Measurements from ENCODE around the gene TOPBP1. TPM values are rescaled to one million over a fixed set of nuclear protein-coding genes. Genes with fewer than 3 reads are reported as not detected.

The TOPBP1 gene
- total and polyA plus RNA-seq, 2 donors (not counting 3 experiments of a cell fraction or from before 2014, with no cell fraction given) = 23.3 to 42.2 TPM

DNA sequence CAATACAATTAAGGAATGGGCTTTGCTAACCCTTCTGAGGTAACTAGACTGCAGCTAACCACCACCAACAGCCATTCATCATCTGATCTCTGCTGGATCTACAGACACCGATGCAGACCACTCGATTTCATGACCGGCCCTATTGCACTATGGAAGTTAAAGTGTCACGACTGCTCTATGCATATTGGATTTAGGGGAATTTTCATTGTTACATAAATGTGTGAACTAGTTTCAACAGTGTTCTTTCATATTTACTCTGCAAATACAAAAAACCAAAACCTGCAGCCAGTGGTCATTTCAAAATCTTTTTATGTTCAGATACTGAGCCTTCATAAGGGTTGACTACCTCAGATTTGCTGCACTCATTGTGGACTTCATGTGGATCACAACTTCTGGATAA lies 73.7 kb downstream of the TOPBP1 start:
- no peak overlapping the region for H3K9ac ChIP-seq (replicated peaks; ENCODE audit: extremely low read depth, insufficient read depth, low read length)
- CTCF ChIA-PET = interaction anchor here (1.0 to 1.2 kb wide), 3 partner anchors 15 to 123 kb away, joined by 3 read pairs; no protein-coding TSS in a partner anchor
- H3K36me3 ChIP-seq (ENCODE audit: control insufficient read depth in 2 of 2, extremely low read depth in 1 of 2, insufficient read depth in 2 of 2, low read length in 2 of 2) = peaks cover 25 to 45% of the 10 kb centered on the region in 2 experiments
- no peak for FAIRE-seq
- no peak overlapping the region for H3K27ac ChIP-seq (ENCODE audit: insufficient read depth, low read depth, low read length)
- H3K4me3 ChIP-seq (replicated peaks in 1 of 3; ENCODE audit: insufficient read depth in 1 of 3, low read depth in 1 of 3, low read length in 3 of 3) = no peak overlapping the region
- no peaks in the 10 kb centered on the region for H3K9me1 ChIP-seq (replicated peaks; ENCODE audit: control insufficient read depth, extremely low read depth, insufficient read depth, low read length)
- H3K79me2 ChIP-seq (ENCODE audit: control insufficient read depth, insufficient read depth, low read length) = peaks cover 27% of the 10 kb centered on the region
- BruUV-seq (replicated peaks) = no TSS peak
- H3K4me2 ChIP-seq (ENCODE audit: insufficient read depth, low read length) = no peak overlapping the region
- no peak overlapping the region for H2AFZ ChIP-seq (ENCODE audit: low read depth, low read length)
- intact Hi-C loops (cut with micrococcal nuclease) = no loop called here
- H3K4me1 ChIP-seq (ENCODE audit: control insufficient read depth, extremely low read depth, insufficient read depth, low read length) = peaks cover 18% of the 10 kb centered on the region
- dilution Hi-C loops (cut with MboI; ENCODE audit: extremely low pct_ligation_motif_present, low sequenced_read_pairs) = no loop called here
- TF ChIP-seq MYC (IDR thresholded peaks at IDR 0.05; ENCODE audit: low read depth, low read length) (no peak), FOS (IDR thresholded peaks at IDR 0.05; ENCODE audit: borderline replicate concordance, insufficient read depth, low read length) (no peak), POLR2A (IDR thresholded peaks at IDR 0.05; ENCODE audit: low read depth, low read length) (no peak), POLR2AphosphoS5 (IDR thresholded peaks at IDR 0.05; ENCODE audit: insufficient read depth, low read depth, low read length) (no peak), GATA2 (IDR thresholded peaks at IDR 0.05; ENCODE audit: insufficient read depth, insufficient read length, low read depth, low read length) (no peak), EZH2 (IDR thresholded peaks at IDR 0.05; ENCODE audit: borderline replicate concordance, low read depth, low read length, severe bottlenecking) (no peak), JUN (IDR thresholded peaks at IDR 0.05; ENCODE audit: borderline replicate concordance, insufficient read depth, insufficient read length, low read depth) (no peak)
- TF ChIP-seq, protein P1, sequence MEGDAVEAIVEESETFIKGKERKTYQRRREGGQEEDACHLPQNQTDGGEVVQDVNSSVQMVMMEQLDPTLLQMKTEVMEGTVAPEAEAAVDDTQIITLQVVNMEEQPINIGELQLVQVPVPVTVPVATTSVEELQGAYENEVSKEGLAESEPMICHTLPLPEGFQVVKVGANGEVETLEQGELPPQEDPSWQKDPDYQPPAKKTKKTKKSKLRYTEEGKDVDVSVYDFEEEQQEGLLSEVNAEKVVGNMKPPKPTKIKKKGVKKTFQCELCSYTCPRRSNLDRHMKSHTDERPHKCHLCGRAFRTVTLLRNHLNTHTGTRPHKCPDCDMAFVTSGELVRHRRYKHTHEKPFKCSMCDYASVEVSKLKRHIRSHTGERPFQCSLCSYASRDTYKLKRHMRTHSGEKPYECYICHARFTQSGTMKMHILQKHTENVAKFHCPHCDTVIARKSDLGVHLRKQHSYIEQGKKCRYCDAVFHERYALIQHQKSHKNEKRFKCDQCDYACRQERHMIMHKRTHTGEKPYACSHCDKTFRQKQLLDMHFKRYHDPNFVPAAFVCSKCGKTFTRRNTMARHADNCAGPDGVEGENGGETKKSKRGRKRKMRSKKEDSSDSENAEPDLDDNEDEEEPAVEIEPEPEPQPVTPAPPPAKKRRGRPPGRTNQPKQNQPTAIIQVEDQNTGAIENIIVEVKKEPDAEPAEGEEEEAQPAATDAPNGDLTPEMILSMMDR (IDR thresholded peaks at IDR 0.05; ENCODE audit: extremely low read depth in 1 of 2, insufficient read depth in 1 of 2, low read depth in 1 of 2, low read length in 2 of 2) = no peak
- TF ChIP-seq, protein P2, sequence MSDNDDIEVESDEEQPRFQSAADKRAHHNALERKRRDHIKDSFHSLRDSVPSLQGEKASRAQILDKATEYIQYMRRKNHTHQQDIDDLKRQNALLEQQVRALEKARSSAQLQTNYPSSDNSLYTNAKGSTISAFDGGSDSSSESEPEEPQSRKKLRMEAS (IDR thresholded peaks at IDR 0.05; ENCODE audit: insufficient read depth, insufficient read length) = no peak
- no peaks in the 10 kb centered on the region for H3K27me3 ChIP-seq (ENCODE audit: control insufficient read depth in 2 of 2, insufficient read depth in 2 of 2, low read length in 2 of 2)
- no peaks in the 10 kb centered on the region for H3K9me3 ChIP-seq (replicated peaks; ENCODE audit: control insufficient read depth, insufficient read depth, low read length)
- POLR2A ChIA-PET = no interaction called here
- DNase-seq (ENCODE audit: low read depth, low spot score) = no peak
- peaks cover 2% of the 10 kb centered on the region for H4K20me1 ChIP-seq (replicated peaks; ENCODE audit: control insufficient read depth, extremely low read depth, insufficient read depth, low read length)
